ENCODE measurements around the gene RPAP3.

The RPAP3 gene

GRCh38 chr12:47705566-47706425, at the start of gene RPAP3:
Gene RPAP3, minus strand, starts transcription at chr12:47706030. Its CDS starts 3,190 bp downstream, at chr12:47702840.
- peak; percentile 89 to 97 (median 91) for DNase-seq (ENCODE audit: low read depth in 3 of 3, low spot score in 1 of 3)

- no peak for DNase-seq (ENCODE audit: low read depth in 3 of 3, low spot score in 1 of 3)
These were observed 49.1 kb upstream of the RPAP3 start for GRCh38 chr12:47754881-47755280.

GRCh38 chr12:47754126-47754525, 48.3 kb upstream of the RPAP3 start:
- DNase-seq (ENCODE audit: low read depth in 3 of 3, low spot score in 1 of 3) = no peak

- no peak for DNase-seq (ENCODE audit: low read depth in 3 of 3, low spot score in 1 of 3)
These were observed 47.5 kb upstream of the RPAP3 start for GRCh38 chr12:47753021-47754001.

- DNase-seq (ENCODE audit: low read depth in 3 of 3, low spot score in 1 of 3) = no peak
These were observed 46.7 kb upstream of the RPAP3 start for GRCh38 chr12:47752552-47752951.

GRCh38 chr12:47752121-47752520, 46.3 kb upstream of the RPAP3 start:
- no peak for DNase-seq (ENCODE audit: low read depth in 3 of 3, low spot score in 1 of 3)

GRCh38 chr12:47751561-47751960, 45.7 kb upstream of the RPAP3 start:
- no peak for DNase-seq (ENCODE audit: low read depth in 3 of 3, low spot score in 1 of 3)

GRCh38 chr12:47750916-47751470, 45.2 kb upstream of the RPAP3 start:
- DNase-seq (ENCODE audit: low read depth in 3 of 3, low spot score in 1 of 3) = no peak

GRCh38 chr12:47750229-47750798, 44.5 kb upstream of the RPAP3 start:
- no peak for DNase-seq (ENCODE audit: low read depth in 3 of 3, low spot score in 1 of 3)

GRCh38 chr12:47748899-47749298, 43.1 kb upstream of the RPAP3 start:
- DNase-seq (ENCODE audit: low read depth in 3 of 3, low spot score in 1 of 3) = no peak

- DNase-seq (ENCODE audit: low read depth in 3 of 3, low spot score in 1 of 3) = no peak
These were observed 42.6 kb upstream of the RPAP3 start for GRCh38 chr12:47748507-47748828.

GRCh38 chr12:47747596-47748506, 42.0 kb upstream of the RPAP3 start:
- DNase-seq (ENCODE audit: low read depth in 3 of 3, low spot score in 1 of 3) = no peak

GRCh38 chr12:47747126-47747525, 41.3 kb upstream of the RPAP3 start:
- no peak for DNase-seq (ENCODE audit: low read depth in 3 of 3, low spot score in 1 of 3)

GRCh38 chr12:47746523-47746922, 40.7 kb upstream of the RPAP3 start:
- no peak for DNase-seq (ENCODE audit: low read depth in 3 of 3, low spot score in 1 of 3)

GRCh38 chr12:47746073-47746472, 40.2 kb upstream of the RPAP3 start:
- no peak for DNase-seq (ENCODE audit: low read depth in 3 of 3, low spot score in 1 of 3)

- no peak for DNase-seq (ENCODE audit: low read depth in 3 of 3, low spot score in 1 of 3)
These were observed 39.7 kb upstream of the RPAP3 start for GRCh38 chr12:47745485-47746041.

- no peak for DNase-seq (ENCODE audit: low read depth in 3 of 3, low spot score in 1 of 3)
These were observed 39.1 kb upstream of the RPAP3 start for GRCh38 chr12:47744778-47745436.

- DNase-seq (ENCODE audit: low read depth in 3 of 3, low spot score in 1 of 3) = peak; percentile 17 to 46 (median 41)
These were observed 38.3 kb upstream of the RPAP3 start for GRCh38 chr12:47744005-47744651.

GRCh38 chr12:47743311-47743860, 37.6 kb upstream of the RPAP3 start:
- no peak for DNase-seq (ENCODE audit: low read depth in 3 of 3, low spot score in 1 of 3)
